GM21528 (cell line): Measurements from ENCODE around the gene ZNF789.

Experiments
- ATAC-seq: cut with Tn5 transposase; IDR thresholded peaks from one replicate; pipeline ENCODE4 v1.9.1; 2021; ENCODE audit warnings: mild to moderate bottlenecking, moderate library complexity; ENCODE audit not compliant: unreplicated experiment, low FRiP score

ZNF789 gene

DNA sequence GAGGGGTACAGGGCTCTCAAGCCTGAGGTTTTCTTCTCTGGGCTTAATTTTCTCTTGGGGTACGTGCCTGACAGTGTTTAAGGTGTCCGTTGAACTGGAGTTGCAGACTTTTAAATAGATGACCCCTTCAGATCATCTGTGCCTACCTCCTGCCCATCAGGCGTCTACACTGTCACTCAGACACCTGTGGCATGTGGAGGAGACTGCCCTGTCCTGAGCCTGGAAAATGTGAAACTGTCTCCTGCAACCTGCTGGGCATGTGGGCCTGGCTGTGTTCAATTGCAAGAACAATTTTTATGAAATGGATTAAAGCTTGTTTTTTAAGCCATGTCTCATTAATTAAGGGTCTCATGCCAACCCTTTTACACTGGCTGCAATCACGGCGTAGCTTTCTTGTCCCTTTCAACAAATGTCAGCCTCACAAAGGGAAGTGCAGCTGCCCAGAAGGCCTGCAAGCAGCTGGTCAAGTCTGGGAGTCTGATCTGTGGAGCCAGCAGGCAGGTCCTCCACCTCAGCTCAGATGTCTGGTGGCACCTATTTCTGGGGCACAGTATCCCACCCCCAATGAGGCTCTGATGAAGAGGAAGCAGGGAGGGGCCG lies 15.5 kb upstream of the ZNF789 start:
- ATAC-seq, result no peak

DNA sequence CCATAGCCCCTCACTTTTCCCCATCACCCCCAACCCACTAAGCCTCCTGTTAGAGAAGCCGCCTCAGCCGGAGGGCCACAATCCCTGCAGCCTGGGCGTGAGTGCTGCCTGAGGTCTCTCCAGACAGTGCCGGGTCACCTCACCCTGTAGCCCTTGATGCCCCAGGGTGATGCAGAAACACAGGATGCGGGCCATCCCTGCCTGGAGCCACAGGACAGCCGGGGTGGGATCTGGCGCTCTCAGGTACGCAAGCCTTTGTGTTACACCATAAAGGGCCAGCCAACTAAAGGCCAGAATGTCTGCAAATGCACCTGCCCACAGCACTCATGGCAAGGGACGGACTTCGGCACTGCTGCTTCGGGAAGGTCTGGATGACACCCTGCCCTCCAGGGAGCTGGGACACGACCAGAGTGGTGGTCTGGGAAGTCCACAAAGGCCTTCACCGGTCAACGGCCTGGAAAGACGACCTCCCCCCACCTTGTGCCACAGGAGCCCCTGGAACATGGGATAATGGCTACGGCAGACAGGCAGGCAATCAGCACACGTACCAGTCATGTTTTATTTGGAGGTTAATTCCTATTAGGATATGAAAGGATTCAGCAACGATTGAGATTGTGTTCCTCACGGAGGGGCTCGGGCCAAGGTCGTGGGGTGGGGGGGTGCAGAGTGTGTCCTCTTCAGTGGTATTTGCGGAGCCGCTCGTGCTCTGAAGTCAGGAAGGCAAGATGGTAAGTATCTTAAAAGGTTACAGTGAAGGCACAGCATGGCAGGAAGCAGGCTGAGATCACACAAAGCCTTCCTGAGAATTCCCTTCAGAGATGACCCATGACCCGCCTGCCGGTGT lies 14.8 kb upstream of the ZNF789 start:
- ATAC-seq, result no peak

DNA sequence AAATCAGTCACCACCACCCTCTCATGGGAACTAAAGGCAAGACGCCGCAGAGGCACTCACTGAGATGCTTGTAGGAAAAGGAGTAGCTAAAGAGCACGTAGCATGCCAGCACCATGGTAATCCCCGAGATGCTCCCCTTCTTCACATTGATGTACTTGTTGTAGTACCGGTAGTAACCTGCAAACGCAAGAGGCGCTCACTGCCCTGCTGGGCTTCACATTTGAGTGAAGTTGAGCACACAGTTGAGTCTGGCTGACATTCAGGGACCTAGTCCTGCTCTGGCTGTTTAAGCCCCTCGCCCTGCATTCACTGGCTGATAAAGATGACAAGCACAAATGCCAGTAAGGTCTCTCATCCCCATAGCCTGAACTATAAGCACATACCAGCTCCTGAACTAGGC lies 13.6 kb upstream of the ZNF789 start:
- no peak for ATAC-seq

DNA sequence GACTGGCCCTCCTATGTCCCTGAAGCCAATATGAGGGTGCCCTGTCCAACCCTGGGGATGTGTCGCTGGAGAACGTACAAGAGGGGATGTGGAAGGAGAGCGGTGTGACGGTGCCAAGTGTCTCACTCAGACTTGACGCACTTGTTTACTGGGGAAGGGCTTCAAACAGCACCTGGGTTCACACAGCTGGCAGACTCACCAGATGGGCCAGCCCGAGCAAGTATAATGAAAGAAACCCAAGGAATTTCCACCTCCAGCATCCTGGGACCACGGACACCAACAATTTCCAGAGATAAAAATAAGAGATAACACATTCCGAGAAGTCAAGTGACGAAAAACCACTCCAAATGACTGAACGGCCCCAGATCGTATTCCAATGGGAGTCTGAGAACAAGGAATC lies 12.0 kb upstream of the ZNF789 start:
- ATAC-seq, result no peak

DNA sequence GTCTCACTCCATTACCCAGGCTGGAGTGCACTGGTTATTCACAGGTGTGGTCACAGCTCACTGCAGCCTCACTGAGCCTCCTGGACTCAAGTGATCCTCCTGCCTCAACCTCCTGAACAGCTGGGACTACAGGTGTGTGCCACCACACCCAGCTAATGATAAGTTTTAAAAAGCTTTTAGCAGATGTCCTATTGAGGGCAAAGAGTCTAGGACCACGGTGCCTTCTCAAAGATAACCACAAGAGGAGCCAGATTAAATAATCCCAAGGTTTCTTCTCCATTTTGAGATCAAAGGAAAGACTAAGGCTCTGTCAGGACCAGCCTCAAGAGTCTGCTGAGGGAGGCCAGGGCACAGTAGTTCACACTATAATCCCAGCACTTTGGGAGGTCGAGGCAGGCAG lies 11.5 kb upstream of the ZNF789 start:
- no peak for ATAC-seq

DNA sequence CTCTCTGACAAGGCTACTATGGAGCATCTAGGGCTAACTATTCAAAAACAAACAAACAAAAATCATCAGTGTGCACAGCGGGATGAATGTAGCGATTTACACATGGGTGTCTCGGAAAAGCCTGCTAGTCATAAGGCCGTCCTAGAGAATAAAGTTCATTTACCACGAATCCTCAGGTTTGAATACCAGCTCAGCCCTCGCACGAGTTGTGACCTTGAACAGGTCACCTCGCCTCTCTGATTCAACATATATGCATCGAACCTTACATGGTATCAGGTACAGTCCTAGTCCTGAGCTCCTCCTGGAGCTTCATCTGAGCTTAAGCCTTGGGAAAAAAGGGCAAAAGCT lies 7.3 kb upstream of the ZNF789 start:
- no peak for ATAC-seq

DNA sequence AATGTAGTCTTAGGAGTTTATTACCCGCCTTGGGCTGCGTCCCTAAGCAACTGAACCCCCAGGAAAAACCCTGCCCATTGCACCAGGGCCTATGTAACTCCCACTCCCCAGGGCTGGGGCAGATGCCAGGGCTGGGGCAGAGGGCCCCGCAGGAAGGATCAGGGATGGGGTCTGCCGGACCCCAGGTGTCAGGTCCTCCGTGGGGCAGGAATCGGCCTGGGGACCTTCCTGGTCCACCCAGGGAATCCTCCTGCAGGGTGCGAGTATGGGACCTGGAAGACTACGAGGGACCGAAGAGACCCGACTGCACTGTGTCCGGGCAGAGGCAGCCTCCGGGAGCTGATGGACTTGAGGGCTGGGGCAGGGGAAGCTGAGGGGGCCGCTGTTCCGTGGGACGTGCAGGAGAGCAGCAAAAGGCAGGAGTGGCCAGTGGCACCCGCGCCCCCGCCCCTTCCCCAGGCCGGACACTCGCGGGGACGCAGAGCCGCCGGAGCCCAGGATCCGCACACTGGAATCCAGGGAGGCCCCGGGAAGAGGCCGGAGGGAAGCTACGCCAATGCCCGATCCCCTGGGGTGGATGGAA lies 4.3 kb upstream of the ZNF789 start:
- no peak for ATAC-seq

DNA sequence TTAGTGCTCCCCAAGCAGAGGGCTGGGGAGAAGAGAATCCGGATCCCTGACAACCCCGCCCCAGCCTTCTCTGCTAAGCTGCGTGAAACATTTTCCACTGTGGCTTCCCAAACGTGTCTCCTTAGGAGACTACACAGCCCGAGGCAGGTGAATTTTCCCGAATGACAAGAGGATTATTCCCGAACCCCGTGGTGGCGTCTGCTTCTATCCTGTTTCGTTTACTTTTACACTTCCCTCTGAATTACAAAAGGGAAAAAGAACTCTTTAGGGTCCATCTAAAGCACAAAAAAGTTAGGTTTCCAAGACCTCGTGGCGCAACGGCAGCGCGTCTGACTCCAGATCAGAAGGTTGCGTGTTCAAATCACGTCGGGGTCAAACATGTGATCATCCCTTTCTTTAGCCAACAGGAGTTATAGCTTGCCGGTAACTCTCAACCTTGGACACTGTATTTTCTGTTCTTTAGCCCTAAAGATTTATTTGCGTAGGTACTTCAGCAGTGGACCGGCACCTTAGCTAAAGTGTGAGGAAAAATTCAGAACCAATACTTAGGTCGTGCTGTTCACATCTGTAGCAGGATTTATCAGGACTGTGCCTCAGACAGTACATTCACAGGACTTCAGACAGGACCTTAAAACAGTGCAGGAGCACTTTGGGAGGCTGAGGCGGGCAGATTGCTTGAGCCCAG lies 3.2 kb upstream of the ZNF789 start:
- no peak for ATAC-seq

DNA sequence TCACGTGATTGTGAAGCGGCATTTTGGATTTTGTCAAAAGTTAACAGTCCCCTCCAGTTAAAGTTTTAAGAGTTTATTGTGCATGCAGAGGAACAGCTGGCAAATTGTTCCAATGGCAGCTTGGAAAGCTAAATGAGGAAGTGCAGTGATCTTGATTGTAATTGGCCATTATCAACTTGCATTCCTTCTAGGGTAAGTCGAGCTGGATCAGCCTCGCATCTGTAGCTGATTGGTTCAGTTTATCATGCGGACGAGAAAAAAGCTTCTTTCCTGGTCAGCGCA lies 566 bp downstream of the ZNF789 start:
- peak; percentile 10 for ATAC-seq

DNA sequence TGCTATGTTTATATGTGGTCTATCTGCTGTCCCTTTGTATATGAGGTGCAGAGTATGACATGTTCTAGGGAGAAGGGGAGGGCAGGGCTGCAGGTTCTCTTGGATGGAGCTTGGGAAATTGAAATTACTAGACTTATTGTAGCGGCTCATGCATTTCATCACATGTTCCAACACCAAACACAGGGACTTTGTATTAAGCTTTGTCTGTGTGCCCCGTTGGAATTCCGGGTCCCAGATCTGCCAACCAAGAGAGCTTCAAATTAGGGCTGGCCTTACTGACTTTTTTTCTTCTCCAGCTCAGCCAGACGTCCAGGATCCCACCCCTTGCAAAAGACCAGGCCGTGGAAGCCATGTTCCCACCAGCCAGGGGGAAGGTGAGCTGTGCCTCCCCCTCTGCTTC lies 3.4 kb downstream of the ZNF789 start:
- ATAC-seq, result no peak

DNA sequence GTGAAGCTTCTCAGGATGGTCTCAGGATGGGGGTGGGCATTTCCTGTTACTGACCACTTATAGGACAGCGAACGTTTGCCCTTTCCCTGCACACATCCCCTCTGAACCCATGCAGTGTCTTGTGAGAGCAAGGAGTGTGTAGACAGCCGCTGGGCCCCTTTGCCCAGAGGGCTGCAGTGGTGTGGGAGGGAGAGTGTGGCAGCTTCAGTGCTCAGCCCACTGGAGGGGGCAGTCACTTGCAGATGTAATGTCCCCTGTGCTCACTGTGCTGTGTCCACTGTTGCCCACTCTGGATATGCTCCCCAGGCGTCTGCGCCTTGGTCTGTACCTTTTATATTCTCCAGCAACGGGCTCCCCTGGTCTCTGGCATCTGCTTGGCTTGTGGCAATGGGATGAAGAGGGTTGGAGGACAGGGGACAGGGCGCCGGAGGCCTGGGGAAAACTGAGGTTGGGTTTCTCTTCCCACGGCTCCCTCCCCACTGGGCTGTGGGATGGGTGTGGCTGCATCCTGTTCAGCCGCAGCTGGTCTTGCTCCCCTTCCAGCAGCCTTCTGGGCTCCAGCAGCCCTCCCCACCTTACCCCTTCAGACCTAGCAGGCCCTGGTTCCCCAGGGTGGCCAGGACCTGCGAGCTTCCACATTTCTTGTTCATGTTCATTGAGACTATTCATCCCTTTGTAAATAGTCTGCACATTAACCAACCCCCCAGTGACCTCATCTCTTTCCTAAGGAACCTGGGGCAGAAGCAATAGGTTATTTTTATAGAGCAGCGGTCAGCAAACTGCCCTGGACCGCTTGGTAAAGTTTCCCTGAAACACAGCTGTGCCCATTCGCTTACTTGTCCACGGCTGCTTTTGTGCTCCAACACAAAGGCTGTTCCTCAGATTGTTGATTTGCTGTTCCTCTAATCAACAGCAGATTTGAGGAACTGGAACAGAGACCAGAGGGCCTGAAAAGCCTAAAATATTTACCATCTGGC lies 6.1 kb downstream of the ZNF789 start:
- no peak for ATAC-seq

DNA sequence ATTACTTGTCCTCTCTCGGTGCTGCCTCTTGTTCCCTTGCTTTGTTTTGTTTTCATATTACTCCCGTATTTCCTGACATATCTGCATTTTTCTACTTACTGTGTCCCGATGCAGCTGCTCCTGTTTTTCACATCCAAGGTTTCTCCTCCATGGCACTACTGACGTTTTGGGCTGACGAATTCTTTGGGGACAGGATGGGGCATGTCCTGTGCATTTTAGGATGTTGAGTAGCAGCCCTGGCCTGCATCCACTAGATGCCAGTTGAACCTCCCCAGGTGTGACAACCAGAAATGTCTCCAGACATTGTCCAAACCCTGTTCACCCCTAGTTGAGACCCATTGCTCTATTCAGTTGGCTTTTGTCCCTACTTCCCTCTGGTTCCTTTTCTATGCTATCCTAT lies 12.4 kb downstream of the ZNF789 start:
- no peak for ATAC-seq

DNA sequence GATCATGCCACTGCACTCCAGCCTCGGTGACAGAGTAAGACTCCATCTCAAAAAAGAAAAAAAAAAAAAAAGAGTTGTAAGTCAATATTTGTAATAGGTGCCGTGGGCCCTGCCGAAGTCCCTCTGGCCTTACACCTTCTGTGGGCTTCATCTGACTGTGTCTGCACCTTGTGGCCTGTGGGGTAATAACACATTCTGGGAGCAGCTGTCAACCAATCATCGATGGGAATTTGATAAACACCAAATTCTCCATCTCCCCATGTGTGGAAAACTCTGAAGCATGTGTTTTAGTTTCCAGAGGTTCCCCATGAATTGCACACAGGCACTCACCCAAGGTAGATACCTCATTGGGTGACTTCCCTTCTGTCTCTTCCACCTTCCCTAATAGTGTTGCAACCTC lies 16.5 kb downstream of the ZNF789 start:
- ATAC-seq, result no peak

DNA sequence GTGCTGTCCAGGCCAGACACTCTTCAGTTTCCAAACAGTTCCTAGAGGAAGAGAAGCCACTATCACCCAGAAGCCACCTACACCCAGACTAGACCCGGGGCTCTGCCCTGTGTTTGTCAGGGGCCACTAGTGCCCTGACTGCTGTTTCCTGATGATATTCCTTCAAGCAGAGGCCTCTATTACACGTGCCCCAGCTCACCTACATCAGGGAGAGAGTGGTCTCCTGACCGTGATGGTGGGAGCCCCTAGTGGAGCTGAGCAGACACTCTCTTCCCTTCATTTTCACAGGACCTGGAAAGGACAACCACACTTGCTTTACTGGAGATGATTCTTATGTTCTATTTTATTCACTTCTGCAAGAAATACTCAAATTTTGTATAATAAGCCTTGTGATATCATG lies 18.2 kb downstream of the ZNF789 start:
- no peak for ATAC-seq

DNA sequence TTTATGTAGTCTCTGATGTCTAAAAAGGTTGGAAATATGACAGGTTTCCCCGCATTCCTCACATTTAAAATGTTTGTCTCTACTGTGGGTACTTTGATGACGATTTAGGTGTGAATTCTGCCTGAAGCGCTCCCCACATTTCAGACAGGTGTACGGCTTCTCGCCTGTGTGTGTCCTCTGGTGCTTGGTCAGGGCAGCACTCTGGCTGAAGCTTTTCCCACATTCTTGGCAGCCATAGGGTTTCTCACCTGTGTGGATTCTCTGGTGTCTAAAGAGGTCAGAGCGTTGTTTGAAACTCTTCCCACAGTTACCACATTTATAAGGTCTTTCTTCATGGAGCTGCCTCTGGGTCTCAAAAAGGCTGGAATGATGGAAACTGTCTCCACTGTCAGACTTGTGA lies 21.1 kb downstream of the ZNF789 start:
- ATAC-seq, result no peak

DNA sequence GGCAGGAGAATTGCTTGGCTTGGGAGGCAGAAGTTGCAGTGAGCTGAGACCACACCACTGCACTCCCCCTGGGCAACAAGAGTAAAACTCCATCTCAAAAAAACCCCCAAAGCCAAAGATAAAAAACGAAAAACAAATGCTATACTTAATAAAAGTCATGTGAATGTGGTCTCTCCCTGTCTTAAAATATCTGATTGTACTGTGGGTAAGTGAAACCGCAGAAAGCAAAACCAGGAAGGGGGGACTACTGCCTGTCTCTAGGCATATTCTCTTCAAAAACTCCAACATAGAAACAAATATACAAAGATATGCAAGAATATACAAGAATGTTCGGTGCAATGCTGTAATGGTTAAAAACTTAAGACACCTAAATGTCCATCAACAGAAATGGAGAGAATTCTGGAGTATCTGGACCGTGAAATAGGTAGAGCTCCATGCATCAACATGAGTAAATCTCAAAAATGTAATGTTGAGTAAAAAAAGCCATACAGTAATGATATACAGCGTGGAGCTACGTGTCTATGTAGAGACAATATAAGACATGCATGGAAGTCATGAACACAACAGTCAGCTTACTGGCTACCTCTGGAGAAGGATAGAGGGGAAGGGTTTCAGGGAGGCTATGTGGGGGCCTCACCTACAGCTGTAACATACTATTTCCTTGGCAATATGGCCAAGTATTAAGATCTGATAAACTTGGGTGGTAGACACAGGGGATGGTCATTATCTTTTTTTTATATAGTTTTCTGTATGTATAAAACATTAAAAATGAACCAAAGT lies 25.3 kb downstream of the ZNF789 start:
- no peak for ATAC-seq

DNA sequence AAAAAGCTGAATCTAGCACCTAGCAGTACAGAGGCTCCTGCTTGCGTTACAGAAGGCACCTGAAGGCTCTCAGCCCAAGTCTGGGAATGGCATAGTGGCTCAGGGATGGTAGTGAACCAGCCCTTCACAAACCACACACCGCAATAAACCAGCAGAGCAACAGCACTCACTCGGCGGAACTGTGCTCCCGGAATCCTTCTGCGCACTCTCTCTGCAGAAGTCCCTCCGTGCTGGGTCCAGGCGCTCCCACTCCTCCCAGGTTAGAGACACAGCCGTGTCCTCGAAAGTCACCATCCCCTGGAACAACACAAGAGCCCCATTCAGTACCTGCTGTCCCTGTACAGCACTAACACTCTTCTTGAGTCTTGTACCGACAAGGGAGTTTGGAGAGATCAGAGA lies 25.9 kb downstream of the ZNF789 start:
- ATAC-seq, result no peak

DNA sequence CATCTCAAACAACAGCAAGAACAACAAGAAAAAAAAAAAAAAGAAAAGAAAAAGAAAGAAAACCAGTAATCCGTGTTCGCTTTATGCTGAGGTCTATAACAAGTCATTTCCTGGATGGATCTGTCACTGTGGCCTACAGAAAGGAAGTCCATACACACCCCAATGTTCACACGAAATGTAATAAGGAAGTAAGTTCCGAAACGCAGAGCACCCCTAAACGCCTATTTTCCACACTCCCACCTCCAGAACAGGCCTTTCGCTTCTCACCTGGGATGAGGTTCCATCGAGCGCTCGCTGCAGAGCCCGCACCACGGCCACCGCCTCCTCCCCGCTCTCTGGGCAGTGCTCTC lies 26.7 kb downstream of the ZNF789 start:
- peak; percentile 14 for ATAC-seq

DNA sequence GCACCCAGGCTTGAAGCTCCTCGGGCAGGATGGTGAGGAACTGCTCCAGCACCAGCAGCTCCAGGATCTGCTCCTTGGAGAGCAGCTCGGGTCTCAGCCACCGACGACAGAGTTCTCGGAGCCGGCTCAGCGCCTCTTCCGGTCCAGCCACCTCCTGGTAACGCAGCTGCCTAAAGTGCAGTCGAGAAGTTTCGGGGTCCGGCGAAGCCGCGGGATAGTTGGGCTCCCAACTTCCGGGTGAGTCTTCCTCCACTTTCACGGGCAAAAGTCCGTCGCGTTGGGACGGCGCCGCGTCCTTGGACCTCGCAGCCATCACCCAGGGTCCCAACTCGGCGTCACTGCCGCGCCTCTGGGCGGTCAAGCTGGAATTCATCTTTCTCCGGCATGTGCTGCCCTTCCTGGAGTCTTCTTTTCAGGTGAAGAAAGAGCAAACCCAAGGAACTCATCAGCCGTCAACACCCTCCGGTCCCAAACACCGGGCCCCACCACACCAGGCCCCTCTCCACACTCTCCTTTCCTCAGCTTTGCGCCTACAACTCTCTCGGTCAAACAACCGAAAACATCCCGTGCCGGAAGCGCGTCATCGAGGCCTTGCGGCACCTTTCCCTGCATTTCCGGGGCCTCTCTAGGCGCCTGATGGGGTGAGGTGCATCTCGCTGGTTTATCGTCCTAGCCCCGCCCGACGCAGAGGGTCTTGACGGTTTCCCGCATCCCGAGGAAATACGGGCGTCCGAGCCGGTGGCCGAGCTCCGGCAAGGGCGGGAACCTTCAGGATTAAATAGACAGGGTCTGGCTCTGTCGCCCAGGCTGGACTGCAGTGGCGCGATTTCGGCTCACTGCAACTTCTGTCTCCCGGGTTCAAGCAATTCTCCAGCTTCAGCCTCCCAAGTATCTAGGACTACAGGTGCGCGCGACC lies 27.3 kb downstream of the ZNF789 start, which contains the start of gene ZNF394:
Gene ZNF394 (minus strand): TSS at position 561 of the 916 bp plus-strand sequence. CDS start 188 bp downstream, at position 373.
- ATAC-seq, result peak; percentile 37
